Mesenteric fat pad (tissue), 1 donor: ENCODE data around the gene PHACTR1. TPM values are rescaled to one million over a fixed set of nuclear protein-coding genes. Genes with fewer than 3 reads are reported as not detected.

Source experiments
- DNase-seq: peaks from one replicate; pipeline ENCODE4 v3.0.0-alpha.2; 2020; ENCODE audit warnings: low spot score
- total RNA-seq: library from RNA; stranded (reverse); fragmentation: NEBNext Ultra II Directional; extraction: Animal tissue kit (Norgen Biotek cat#: 25700); gene quantifications from one replicate; pipeline ENCODE4 v1.2.1, GENCODE V29; 2021
- donor health status: DM: yes; HTN: yes; CAD: no.

Gene PHACTR1
- total RNA-seq, 1 donor from 2014 or later, result 10.8 TPM

DNA sequence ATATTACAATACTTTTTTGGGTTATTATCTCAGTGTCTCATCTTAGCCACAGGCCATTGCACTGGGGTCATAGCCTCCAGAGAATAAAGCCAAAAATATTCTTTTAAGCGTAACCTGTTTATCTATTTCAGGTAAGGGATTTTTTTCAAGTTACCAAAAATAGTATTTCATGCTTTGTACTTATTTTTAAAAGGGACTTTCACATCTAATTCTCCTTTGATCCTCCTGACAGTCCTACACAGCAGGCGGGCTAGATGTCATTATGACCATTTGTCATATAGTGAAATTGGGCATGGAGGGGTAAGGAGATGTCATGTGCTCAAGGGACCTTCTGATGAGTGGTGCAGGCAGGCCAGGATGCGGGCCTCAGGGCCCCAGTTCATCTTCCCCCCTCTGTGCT lies 542.8 kb downstream of the PHACTR1 start:
- DNase-seq, result no peak

DNA sequence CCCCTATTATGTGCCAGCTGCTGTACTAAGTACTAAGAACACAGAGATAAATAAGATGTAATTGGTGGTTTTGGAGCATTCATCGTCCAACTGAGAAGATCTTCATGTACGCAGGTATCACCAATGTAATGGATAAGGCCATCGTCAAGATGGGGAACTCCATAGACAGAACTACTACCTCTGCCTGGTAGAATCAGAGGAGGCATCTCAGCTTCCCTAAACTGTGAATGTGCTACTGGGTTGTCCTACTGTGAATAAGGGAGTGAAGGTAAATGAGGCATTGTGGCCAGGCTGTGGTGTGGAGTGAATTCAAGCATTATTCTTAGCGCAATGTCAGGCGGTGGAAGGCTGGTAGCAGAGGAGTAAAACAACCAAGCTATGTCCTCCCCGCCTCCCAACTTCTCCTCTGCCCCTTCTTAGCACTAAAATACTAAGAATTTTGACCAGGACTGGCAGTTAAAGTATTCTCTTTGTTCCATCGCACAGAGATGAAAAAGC lies 543.6 kb downstream of the PHACTR1 start:
- no peak for DNase-seq

DNA sequence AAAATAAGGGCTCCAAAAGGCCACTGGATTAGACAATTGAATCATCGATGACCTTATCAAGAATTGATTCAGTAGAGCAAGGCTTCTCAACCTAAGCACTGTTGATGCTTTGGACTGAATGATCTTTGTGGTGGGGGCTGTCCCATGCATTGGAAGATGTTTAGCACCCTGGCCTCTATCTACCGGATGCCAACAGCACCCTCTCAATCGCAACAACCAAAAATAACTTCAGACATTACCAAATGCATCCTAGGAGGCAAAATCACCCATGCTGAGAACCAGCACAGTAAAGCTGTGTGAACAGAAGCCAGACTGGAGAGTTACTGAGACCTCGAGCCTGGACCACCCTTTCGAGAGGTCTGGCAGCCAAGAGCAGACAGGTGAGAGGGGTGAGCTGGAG lies 544.3 kb downstream of the PHACTR1 start:
- DNase-seq, result no peak

DNA sequence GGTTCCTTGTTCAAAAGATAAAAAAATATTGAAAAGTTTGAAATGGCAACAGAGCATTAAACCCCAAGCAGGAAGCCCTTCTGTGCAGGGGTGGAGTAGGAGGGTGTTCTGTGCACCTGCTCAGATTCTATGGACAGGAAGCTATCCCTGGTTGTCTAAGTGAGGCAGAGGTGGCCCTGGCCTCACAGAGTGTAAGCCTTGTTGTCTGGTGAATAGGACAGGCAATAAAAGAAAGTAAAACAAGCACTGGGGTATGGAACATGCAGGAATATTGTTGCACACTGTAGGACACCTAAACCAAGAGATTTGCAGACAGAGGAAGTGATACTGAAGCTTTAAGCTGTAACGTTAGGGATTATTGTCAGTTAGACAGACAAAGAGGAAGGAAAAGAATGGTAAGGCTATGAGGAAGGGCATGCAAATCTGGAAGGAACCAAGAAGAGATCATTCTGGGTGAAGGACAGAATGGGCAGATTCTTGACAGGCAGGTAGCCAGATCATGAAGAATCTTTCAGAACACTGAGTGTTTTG lies 545.0 kb downstream of the PHACTR1 start:
- no peak for DNase-seq

DNA sequence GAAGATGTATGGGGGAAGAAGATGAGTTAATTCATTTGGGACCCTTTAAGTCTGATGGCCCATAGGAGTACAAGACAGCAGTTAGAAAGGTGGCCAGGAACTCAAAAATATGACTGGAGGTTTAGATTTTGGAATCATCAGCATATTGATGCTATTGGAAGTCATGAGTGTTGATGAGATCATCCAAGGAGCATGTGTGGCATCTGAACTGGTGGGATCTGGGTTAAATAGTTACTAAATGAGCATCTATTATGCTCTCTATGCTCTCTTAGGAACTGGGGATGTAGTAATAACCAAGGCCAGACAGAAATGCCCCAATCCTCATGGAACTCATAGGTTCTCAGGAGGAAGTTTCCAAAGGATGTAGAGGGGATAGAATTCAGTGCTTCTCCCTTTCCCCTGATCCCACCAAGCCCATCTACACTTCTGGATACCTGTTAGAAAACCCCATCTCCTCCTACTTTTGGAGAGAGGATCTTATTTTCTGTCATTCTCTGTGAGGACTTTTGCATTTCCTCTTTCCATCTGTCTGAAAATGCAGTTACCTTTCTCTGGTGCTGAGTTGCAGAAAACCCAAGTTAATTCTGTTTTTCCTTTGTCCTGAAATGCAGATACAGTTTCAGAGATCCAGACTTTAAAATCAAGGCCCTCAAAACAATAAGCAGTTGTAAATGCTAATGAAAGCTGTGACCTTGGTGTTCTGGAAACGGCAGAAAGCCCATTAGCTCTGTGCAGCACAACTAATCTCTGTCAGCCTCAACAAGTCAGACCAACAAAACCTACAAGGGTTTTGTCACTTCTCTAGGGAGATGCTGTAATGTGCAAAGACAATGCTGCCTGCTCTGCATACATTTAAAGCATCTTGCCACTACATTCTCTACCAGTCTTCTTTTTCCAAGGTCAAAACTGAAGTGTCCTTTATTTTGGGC lies 546.0 kb downstream of the PHACTR1 start:
- no peak for DNase-seq

DNA sequence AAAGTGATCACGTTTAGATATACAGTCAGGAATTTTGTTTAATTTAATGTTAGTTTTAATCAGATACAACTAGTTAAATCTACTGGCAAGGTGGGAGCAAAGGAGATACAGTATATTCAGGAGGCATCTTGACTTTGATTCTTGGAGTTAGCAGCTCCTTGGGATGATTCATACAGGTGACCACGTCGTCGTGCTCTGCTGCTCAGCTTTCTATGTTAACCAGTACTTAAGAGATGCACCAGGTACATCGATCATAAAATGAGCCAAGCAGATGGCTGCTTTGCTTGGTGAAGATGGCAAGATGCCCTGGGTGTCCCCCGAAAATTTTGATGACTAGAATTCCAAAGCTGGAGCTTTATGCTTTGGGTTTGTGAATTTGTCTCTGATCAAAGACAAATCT lies 547.1 kb downstream of the PHACTR1 start:
- DNase-seq, result no peak

DNA sequence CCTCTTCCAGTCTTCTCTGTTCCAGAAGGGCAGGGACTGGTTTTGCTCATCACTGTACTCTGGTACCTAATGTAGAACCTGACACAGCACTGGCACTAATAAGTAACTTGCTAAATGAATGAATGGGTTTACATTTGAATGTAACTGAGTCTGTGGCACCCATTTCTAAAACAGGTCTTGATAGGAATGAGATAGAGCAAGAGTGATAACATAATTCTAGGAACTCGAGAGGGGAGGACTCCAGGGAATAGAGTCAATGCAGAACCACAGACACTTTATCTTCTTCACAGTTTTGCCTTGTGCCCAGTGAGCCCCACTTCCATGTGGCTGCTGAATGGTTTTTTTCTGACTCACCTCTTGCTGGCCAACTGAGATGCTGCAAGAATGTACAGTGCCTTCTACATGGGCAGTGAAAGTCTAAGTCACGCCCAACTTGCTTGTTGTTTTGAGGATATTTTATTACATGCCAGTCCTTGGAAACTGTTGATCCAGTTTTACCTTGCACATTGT lies 550.6 kb downstream of the PHACTR1 start:
- DNase-seq, result no peak

DNA sequence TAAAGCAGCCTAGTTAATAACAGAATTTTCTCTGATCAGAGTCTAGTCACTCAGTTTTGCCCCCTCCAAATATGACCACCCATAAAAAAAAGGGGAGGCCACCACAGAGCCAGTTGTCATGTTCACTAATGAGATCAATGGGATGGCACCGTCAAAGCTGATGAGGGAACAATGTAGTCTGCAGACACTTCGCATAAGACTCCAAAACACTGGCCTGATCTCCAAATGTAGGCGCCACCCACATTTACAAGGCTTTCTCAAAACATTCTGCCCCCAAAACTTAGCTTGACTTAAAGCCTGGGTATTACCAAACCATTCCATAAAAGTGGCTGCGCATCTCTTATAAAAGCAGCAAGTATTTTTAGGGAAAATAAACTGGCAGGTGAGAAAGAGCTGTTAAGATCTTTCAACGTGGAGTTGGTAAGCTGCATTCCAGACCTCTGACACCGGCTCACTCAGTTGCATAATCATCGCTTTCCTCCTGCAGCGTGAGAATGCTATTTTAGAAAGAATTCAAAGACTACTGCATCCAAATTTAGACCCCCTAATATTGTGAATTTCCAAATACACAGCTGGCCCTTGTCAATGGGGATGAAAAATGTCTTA lies 552.4 kb downstream of the PHACTR1 start:
- no peak for DNase-seq

DNA sequence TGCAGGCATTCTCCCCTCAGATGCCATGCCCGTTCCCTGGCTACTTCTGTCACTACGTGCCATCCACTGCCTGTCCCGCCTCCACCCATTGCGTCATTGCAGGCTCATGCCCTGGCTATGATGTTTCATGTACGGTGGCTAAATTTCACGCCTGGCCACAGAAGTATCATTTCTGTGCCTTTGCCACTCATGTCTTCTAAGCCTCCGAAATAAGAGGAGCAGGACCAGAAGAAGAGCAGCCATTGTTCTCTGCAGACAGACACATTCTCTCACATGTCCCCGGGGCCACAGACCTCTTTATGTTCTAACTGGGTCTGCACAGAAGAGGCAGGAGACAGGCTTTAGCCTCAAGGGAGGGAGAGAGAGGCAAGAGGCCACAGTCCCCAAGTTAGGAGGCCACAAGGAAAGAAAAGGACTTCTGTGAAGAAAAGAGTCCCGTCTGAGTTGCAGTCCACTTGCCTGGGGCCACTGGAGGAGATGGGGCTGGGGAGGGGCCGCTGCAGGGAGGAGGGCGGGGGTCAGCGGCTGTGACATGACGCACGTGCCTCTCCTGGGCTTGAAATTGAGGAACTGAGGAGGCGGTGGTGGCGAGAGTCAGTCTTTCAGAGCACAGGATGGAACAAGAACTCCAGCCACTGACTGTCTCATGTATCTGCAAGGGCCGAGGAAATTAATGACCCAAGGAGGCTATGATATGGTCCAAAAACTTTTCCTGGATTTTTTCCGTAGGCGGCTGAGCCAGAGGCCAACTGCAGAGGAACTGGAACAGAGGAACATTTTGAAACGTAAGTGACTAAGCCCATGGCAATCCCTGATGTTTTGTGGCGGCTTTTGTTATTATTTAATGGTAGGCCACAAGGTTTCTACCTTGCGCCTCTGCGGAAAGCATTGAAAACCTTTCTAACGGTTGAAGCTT lies 555.8 kb downstream of the PHACTR1 start:
- DNase-seq, result no peak

DNA sequence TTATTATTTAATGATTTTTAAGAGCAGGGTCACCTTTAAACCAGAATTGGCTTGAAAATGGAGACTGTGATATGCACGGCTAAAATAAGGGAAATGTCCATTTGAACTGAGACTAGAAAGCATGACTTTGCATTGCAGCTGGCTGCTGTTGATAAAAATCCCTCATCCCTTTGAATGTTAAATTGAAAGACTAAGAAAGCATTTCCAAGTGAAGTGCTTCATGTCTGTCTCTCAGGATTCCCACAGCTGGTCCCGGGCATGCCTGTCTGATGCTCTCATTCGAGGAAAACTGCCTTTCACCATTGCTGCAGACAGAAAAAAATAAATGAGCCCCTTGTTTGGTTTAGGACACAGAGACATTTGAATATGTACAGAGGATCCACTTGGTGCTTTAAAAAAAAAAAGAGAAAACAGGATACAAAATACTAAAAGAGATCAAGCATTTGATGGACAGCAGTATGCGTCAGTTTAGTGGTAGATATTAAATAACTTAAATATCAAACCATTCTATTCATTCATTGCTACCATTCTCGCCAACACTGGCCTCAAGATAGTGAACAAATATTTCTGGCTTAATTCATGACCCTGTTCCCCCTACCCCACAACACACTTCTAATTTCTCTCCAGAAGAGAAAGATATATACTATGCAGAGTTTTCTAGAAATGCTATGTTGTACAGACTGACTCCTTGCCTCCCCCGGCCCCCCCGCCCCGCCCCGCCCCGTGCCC lies 556.8 kb downstream of the PHACTR1 start:
- DNase-seq, result no peak

DNA sequence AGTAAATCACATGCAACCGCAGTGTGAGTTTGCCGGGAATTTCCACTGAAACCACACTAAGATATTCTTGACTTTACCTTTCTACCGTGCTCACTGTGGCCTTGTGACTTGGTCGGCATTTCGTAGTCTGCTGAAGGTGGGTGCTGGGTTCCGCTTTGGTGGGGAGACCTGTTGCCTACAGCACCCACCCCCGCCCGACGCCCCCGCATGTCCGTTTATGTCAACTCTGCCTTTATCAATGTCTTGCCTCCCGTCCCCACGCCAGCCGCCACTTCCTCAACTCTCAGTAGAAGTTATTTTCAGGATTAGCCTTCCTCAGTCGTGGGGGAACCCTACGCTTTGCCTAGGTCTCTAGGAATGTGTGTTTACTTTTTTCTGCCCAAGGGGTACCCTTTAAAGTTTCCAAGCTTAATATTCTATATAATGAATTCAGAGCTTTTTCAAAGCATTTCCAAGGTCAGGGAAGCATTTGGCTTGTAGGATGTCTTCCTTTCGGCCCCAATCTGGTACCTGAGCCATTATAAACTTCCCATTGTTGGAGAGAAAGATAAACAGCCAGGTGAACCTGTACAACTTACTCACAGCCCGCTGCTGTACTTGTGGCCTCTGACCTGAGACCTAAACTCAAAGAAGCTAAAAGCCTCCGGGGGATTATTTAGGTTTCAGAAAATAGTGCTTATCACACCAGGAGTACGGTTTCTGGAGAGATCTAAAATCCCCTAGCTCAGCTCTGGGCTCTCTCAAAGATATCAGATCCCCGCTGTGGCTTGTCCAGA lies 557.6 kb downstream of the PHACTR1 start:
- no peak for DNase-seq

DNA sequence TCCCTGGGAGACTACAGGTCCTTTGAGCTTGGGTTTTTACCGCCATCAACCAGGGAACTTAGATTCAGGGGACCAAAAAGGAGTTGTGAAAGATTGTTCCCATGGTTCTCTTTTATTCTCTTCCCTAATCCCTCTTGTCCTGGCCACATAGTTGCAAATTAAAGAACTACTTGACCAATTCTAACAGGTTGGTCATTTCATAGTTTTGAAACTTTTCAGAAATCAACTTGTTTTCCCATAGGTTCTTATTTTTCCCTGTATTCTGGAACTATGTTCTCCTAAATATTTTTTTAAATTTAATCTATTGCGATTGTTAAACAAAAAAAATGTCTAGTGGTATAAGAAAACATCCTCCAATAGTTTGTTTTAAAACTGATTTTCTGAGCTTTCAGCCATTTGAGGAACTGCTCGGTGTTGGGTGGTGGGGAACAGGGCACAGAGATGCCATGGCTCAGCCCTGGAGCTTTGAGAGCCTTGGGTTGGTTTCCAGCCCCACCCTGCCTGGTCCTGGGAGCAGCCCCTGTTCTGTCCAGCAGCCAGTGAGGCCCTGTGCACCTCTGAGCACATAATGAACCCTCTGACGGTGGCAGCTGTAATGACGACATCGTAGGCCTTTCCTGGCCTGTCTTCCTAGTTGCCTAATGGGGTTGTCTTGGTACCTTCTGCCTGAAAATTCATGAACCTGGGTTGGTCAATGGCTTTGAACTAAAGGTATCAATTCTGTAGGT lies 558.3 kb downstream of the PHACTR1 start:
- no peak for DNase-seq

DNA sequence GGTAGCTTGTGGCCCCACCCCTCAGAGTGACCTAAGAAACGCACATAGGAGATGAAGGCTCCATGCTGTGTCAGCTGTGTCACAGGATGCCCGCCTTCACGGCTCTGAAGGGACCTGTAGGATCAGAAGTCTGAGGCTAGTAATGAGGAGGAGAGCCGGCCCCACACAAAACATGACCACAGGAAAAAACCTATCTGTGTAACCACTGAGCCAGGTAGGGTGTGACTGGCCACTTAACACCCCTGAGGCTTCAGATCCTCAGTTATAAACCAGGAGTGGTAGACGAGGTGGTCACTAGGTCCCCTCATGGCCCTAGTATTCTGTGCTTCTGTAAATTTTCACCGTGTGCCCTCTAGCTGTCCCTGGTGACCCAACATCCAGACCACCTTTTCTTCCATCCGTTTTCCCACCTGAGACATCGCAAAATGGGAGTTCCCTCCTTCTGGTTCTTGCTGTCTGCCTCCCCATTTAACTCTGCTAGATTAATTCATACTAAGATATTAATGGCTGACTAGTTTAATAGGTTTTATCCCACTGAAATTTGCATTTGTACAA lies 558.9 kb downstream of the PHACTR1 start:
- DNase-seq, result peak; percentile 5

DNA sequence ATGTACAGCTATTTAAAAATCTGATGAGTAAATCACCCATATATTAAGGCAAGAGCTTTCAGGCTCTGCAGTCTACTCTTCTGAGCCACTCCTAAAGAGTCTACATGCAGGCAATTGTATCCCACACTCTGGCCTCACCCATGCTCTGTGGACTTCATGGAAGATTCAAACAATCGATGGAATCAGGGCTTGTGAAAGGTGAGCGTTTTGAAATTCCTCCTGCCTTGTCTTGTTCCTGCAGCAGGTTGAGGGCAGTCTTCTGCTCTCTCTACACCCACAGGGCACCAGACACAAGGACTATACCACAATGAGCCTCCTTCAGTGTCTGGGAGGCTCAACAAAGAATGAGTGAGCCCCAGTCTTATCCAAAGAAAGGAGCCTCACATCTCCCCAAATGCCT lies 560.7 kb downstream of the PHACTR1 start:
- peak; percentile 12 for DNase-seq

DNA sequence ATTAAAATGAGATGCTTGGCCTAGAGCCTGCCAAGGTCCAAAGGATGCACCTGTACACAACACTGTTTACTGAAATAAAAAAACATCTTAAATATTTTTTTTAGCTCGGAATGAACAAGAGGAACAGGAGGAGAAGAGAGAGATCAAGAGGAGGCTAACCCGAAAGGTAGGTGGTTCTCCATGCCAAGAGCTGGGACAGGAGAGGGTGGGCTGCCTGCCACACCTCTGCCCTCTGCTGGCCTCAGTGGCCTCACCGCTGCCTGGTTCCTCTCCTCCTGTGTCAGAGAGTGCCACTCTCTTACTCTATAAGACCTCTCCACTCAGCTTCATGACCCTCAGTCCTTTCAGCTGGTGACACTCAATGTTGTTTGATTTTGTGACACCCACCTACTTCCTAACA lies 561.6 kb downstream of the PHACTR1 start:
- DNase-seq, result peak; percentile 35

DNA sequence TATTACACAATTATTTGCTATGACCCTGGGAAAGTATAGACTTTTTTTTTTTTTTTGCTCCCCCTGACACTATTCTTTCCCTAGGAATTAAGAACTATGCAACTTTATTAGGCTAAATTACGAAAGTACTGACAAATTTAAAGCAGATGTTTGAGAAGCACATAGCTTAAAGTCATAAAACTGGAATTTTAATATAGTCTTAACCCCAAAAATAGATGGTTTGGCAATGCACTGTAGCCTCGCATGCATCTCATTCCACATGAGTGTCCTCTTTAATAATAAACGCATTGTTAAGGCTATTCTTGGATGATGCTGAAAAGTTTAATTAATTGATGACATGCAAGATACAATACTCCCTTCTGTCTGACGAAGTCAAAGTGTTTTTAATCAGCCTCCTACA lies 562.4 kb downstream of the PHACTR1 start:
- DNase-seq, result no peak

DNA sequence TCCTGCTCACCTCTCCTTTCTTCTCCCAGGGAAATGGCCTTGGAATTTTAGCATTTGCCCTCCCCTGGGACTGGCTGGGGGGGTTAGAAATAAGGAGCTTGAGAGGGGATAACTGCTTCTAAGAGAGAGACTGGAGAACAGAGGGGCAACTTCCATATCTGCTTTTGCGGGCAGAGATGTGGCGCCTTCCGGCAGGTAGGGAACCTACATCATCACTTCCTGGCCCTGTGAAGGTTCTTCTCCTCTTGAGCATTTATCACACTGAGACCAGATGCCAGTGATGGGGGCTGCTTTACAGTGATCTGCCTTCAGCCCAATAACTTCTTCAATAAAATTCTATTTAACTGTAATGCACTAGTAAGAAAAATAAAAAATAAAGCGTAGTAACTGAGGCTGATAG lies 563.7 kb downstream of the PHACTR1 start:
- DNase-seq, result no peak

DNA sequence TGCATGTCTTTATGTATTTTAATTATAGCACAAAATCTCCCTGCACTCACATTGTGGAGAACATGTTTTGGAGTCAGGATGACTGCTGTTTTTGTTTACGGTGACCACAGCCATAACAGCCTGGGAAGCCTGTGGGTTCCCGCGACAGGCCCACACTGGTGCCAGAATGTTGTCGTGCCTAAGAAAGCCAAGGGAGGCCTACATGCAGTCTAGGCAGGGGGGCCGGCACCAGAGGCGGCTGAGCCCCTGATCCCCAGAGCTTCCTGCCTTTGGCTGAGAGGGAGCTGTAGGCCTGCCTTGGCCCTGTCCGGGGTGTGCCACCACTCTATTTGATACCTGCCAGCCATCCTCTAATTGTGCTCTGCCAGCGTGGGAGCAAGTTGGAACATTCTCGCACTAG lies 565.1 kb downstream of the PHACTR1 start:
- DNase-seq, result peak; percentile 74
